Suppressor macrophage (primary cell): Measurements from ENCODE around the gene NHERF1.

Experiments
- DNase-seq, 4 experiments: peaks; one replicate each; pipeline ENCODE4 v3.0.0-alpha.2; 2020 to 2022
- total RNA-seq, 17 experiments: gene quantifications; one replicate each; lab custom pipeline; 2026; ENCODE audit warnings: mixed read lengths in 6 of 17, inconsistent platforms in 3 of 17; lab: John Stamatoyannopoulos, UW

The NHERF1 gene
- 4.2 to 42.3 (median 15.9) reads per million in 17 experiments for total RNA-seq

DNA sequence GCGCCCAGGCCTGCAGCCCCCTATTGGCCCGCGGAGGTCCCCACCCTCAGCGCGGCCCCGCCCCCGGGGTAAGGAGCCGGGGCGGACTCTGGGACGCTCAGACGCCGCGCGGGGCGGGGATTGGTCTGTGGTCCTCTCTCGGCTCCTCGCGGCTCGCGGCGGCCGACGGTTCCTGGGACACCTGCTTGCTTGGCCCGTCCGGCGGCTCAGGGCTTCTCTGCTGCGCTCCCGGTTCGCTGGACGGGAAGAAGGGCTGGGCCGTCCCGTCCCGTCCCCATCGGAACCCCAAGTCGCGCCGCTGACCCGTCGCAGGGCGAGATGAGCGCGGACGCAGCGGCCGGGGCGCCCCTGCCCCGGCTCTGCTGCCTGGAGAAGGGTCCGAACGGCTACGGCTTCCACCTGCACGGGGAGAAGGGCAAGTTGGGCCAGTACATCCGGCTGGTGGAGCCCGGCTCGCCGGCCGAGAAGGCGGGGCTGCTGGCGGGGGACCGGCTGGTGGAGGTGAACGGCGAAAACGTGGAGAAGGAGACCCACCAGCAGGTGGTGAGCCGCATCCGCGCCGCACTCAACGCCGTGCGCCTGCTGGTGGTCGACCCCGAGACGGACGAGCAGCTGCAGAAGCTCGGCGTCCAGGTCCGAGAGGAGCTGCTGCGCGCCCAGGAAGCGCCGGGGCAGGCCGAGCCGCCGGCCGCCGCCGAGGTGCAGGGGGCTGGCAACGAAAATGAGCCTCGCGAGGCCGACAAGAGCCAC lies at the start of gene NHERF1:
Gene NHERF1, plus strand, starts transcription at position 100 of the 750 bp plus-strand sequence. Its CDS starts 219 bp downstream, at position 319.
- peak; percentile 97 to 99 (median 98) for DNase-seq

GRCh38 chr17:74699236-74699635 lies 49.2 kb upstream of the NHERF1 start:
- DNase-seq, result no peak

- peak; percentile 89 to 96 (median 92) for DNase-seq
Measured at GRCh38 chr17:74702116-74702871, 46.1 kb upstream of the NHERF1 start.

DNA sequence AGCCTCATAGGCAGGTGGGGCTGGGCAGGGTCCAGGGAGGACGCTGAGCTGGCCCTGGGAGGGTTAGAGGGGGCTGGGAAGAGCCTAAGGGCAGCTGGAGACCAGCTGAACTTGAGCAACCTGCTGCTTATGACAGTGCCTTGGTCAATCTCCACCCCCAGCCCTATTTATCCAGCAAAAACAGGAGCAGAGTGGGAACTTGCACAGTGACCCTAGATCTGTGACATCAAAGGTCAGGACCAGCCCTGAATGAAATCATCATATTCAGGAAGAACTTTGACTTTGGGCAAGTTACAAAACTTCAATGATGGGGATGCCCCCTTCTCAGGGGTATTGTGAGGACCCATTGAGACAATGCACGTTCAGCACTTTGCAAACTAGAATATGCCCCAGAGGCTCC lies 45.1 kb upstream of the NHERF1 start:
- peak; percentile 71 to 89 (median 80) for DNase-seq

DNA sequence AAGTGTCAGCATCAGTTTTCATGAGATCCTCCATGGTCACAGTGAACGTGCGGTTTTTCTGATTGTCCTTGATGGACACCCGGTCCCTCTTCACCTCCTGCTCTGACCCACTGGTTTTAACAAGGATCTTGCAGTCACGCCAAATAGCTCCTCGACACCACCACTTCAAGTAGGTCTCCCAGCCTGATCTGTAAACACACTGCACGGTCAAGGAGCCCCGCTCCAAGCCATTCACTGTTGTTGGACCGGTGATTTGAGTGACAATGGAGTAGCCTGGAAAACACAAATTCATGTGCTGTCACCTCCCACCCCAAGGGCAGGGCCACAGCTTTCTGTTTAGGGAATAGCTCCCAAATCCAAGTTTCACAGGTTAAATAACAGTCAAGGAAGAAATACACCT lies 43.9 kb upstream of the NHERF1 start:
- no peak for DNase-seq

DNA sequence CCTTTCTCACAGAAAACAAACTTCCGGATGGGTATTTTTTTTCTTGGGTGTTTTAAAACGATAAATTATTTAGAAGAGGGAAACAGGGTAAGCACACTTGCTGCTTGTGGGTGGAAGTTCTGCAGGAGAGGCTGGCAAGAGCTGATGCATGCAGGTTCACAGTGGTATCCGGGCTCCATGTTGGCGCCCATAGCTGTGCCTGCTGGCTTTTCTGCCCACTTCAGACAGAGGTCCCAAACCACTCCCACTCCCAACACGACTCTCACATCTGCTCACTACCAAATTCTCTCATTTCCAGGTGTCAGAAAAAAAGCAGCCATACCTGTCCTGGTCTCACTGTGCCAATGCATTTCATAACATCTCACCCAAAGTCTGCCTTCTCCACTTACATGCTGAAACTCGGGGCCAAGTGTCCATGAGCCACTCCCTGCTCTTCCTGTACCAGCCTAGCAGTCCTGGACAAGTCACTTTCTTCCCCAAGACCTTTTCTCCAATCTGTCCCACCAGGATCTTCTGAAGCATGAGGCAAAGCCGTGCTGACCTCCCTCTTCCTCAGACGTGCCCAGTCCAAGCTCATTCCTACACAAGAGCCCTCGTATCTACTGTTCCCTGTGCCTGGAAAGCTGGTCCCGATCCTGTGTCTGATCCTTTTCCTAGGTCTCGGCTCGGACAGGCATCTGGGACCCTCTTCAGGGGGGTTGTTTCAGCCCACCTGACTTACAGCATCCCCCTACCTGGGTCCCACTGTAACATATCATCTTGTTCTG lies 37.2 kb upstream of the NHERF1 start:
- DNase-seq, result peak in 3 of 4 experiments; percentile 29 to 53 (median 38)

DNA sequence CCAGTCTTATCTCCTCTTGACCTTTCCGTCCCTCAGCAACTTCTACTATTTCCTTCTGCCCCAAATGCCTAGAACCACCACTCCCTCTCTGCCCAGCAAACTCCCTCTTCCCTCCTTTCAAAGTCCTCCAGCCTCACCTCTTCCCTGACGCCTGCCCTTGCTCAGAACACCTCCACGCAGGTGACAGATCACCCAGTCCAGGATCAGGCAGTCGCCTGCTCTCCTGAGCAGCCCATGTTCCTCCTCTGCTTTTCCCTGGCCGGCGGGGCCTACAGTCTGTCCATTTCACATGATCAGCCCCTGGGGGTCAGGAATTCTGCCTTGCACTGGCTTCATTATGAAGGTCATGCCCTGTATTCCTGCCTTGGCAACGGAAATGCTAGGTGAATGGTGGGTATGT lies 36.1 kb upstream of the NHERF1 start:
- DNase-seq, result peak in 1 of 4 experiments; percentile 46

- peak; percentile 88 to 94 (median 92) for DNase-seq
Measured at GRCh38 chr17:74712756-74713155, 35.7 kb upstream of the NHERF1 start, which contains the start of gene CD300LF. CD300LF (minus strand) TSS chr17:74712923; CDS start chr17:74712866, 57 bp downstream.

- DNase-seq, result peak; percentile 74 to 91 (median 84)
Measured at GRCh38 chr17:74713171-74713755, 35.2 kb upstream of the NHERF1 start.

GRCh38 chr17:74715144-74715543 lies 33.3 kb upstream of the NHERF1 start:
- DNase-seq, result peak in 1 of 4 experiments; percentile 23

GRCh38 chr17:74720506-74720905 lies 27.9 kb upstream of the NHERF1 start:
- no peak for DNase-seq

DNA sequence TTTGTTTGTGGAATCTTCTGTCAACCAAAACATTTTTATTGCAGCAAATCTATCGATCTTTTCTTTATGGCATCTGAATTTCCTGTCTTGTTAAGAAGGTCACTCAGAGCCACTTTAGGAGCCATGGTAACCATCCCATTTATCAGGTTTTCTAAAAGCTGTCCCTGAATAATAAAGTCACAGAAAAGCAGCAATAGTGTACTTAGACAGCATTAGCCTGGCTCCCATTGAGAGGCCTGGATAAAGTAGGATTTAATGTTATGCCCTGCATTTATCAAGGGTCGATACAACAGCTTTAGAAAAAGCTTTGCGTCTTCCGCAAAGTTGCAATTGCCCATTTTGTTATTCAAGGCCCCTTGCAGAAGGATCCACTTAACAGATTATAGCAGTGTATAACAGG lies 25.6 kb upstream of the NHERF1 start:
- DNase-seq, result no peak

GRCh38 chr17:74723891-74724290 lies 24.5 kb upstream of the NHERF1 start:
- DNase-seq, result no peak

GRCh38 chr17:74725111-74725510 lies 23.3 kb upstream of the NHERF1 start:
- DNase-seq, result no peak

DNA sequence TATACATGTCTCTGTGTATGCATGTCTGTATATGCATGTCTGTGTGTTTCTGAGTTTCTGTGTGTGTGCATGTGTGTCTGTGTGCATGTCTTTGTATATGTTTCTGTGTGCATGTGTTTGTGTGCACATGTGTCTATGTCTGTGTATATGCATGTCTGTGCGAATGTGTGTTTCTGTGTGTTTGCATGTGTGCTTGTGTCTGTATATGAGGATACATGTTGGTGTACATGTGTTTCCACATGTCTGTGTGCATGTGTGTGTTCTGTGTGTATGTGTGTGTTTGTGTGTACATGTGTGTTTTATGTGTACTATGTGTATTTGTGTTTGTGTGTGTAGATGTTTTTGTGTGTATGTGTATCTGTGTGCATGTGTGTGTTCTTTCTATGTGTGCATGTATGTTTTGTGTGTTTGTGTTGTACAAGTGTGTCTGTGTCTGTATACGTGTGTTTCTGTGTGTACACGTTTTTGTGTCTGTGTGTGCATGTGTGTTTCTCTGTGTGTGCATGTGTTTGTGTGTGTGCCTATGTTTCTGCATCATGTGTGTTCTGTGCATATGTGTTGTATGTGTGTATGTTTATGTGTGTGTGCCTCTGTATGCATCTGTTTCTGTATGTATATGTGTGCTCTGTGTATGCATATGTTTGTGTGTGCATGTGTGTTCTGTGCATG lies 20.3 kb upstream of the NHERF1 start:
- DNase-seq, result no peak

DNA sequence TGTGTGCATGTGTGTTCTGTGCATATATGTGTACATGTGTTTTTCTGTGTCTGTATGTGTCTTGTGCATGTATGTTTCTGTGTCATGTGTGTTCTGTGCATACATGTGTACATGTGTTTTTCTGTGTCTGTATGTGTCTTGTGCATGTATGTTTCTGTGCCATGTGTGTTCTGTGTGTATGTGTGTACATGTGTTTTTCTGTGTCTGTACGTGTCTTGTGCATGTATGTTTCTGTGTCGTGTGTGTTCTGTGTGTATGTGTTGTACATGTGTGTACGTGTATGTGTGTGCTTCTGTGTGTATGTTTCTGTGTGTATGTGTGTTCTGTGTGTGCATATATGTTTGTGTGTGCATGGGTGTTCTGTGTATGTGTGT lies 19.7 kb upstream of the NHERF1 start:
- DNase-seq, result no peak

GRCh38 chr17:74729368-74729767 lies 19.1 kb upstream of the NHERF1 start:
- no peak for DNase-seq

DNA sequence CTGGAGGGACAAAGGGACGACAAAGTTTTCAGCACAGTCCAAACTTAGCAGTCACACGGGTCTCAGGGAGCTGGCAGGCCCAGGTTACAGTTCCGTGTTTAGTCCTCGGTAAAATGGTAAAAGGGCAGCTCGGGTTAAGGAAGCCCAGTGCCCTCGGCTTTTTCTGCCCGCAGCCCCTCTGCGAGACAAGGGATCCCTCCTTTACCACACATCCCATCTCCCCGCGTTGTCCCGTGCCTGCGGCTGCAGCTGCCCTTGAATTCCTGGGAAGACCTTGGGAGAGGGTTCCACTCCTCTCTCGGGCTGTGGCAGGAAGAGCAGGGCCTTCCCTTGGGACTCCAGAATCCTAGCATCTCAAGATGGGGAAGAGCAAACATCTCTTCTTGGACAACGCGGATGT lies 18.6 kb upstream of the NHERF1 start:
- no peak for DNase-seq

GRCh38 chr17:74730491-74731346 lies 17.7 kb upstream of the NHERF1 start:
- DNase-seq, result peak in 2 of 4 experiments; percentile 20 to 24

DNA sequence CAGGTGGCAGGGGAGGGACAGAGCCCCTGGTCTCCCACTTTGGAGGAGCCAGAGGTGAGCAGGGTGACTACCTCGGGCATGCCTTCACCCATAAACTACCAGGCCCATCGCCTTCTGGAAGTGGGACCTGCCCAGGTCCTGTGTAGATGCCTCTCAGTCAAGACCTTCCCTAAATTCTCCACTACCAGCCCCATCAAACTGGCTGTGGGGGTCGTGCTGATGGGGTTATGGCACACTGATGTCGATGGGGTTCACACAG lies 17.2 kb upstream of the NHERF1 start:
- no peak for DNase-seq
